Measurements from ENCODE around the gene YTHDC2.

Gene YTHDC2

DNA sequence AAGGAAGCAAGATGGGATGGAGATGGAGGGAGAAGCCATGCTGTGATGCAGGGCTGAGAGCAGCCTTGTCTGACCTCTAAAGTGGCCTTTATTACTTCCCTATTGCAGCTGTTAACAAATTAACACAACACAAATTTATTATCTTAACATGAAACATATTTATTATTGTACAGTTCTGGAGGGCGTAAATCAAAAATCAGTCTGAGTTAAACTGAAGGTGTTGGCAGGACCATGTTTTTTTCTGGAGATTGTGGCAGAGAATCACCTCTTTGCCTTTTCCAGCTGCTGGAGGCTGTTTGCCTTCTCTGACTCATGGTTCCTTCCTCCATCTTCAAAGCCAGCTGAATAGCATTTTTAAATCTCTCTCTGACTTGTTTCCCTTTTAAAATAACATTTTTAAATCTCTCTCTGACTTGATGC lies 18.1 kb upstream of the YTHDC2 start:
- CTCF ChIA-PET, result no interaction called here
- POLR2A ChIA-PET, result no interaction called here
- TF ChIP-seq ELF4 (IDR thresholded peaks at IDR 0.05) (no peak), NFRKB (IDR thresholded peaks at IDR 0.05) (no peak), CTBP1 (IDR thresholded peaks at IDR 0.05; ENCODE audit: borderline replicate concordance) (no peak), TARDBP (IDR thresholded peaks at IDR 0.05) (no peak), FOXK2 (IDR thresholded peaks at IDR 0.05) (no peak), FOXM1 (IDR thresholded peaks at IDR 0.05; ENCODE audit: borderline replicate concordance) (no peak)
- TF ChIP-seq, protein P1, sequence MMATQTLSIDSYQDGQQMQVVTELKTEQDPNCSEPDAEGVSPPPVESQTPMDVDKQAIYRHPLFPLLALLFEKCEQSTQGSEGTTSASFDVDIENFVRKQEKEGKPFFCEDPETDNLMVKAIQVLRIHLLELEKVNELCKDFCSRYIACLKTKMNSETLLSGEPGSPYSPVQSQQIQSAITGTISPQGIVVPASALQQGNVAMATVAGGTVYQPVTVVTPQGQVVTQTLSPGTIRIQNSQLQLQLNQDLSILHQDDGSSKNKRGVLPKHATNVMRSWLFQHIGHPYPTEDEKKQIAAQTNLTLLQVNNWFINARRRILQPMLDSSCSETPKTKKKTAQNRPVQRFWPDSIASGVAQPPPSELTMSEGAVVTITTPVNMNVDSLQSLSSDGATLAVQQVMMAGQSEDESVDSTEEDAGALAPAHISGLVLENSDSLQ (IDR thresholded peaks at IDR 0.05), result no peak
- DNase-seq (ENCODE audit: extremely low spot score), result no peak

DNA sequence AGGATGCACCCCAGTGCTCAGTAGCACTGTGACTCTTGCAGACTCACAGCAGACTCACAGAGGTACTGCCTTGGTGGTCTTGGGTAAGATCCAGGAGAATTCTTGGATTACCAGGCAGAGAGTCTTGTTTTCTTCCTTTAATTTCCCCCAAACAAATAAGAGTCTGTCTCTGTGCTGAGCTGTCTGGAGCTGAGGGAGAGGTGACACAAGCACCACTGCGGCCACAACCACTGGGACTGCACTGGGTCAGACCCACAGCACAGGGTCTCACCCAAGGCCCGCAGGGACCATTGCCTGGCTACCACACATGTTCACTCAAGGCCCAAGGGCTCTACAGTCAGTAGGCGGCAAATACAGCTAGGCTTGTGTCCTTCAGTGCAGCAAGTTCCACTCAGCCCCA lies 11.4 kb upstream of the YTHDC2 start:
- ChIA-PET CTCF (no interaction called here), POLR2A (interaction anchor here (1.0 kb wide), 1 partner anchor 14 kb away, joined by 4 read pairs; the partner anchor contains the start of gene MCC)
- TF ChIP-seq CTBP1 (IDR thresholded peaks at IDR 0.05; ENCODE audit: borderline replicate concordance) (no peak), SP1 (IDR thresholded peaks at IDR 0.05) (no peak), ELF4 (IDR thresholded peaks at IDR 0.05) (no peak), HDGF (IDR thresholded peaks at IDR 0.05; ENCODE audit: borderline replicate concordance) (no peak), SUZ12 (IDR thresholded peaks at IDR 0.05) (no peak), TARDBP (IDR thresholded peaks at IDR 0.05) (no peak), BHLHE40 (IDR thresholded peaks at IDR 0.05; ENCODE audit: borderline replicate concordance) (no peak), FOXM1 (IDR thresholded peaks at IDR 0.05; ENCODE audit: borderline replicate concordance) (no peak), LEF1 (IDR thresholded peaks at IDR 0.05; ENCODE audit: borderline replicate concordance) (no peak), L3MBTL2 (conservative IDR thresholded peaks at IDR 0.05) (no peak), FOXA1 (IDR thresholded peaks at IDR 0.05) (no peak), ARNT (IDR thresholded peaks at IDR 0.05) (no peak), FOXK2 (IDR thresholded peaks at IDR 0.05) (no peak), NFRKB (IDR thresholded peaks at IDR 0.05) (no peak), ZNF384 (IDR thresholded peaks at IDR 0.05) (no peak)
- TF ChIP-seq, protein P1 (IDR thresholded peaks at IDR 0.05), result no peak
- DNase-seq (ENCODE audit: extremely low spot score), result no peak

DNA sequence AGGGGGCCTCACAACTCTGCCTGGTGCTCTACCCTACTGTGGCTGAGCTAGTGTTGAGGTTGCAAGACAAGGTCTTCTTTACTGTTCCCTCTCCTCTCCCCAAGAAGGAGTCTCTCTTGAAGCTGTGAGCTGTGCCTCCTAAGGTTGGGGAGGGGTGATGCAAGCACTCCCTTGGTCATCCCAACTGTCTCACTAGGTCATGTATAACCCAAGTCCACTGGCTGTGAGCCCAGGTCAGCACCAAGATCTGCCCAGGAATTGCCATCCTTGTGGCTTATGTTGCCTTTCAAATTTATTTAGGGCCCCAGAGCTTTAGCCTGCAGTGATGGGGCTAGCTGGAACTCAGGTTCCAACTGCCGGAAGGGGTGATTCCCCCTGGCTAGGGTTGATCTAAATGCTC lies 10.3 kb upstream of the YTHDC2 start:
- DNase-seq (ENCODE audit: extremely low spot score), result no peak
- TF ChIP-seq HDGF (IDR thresholded peaks at IDR 0.05; ENCODE audit: borderline replicate concordance), result no peak
- no peak for TF ChIP-seq ZNF384 (IDR thresholded peaks at IDR 0.05)
- TF ChIP-seq FOXA1 (IDR thresholded peaks at IDR 0.05), result no peak
- TF ChIP-seq CTBP1 (IDR thresholded peaks at IDR 0.05; ENCODE audit: borderline replicate concordance), result no peak
- no peak for TF ChIP-seq SP1 (IDR thresholded peaks at IDR 0.05)
- TF ChIP-seq, protein P1 (IDR thresholded peaks at IDR 0.05), result no peak
- TF ChIP-seq L3MBTL2 (conservative IDR thresholded peaks at IDR 0.05), result no peak
- TF ChIP-seq LEF1 (IDR thresholded peaks at IDR 0.05; ENCODE audit: borderline replicate concordance), result no peak
- ChIA-PET CTCF (interaction anchor here (0.5 kb wide), 1 partner anchor 111 kb away, joined by 3 read pairs; no protein-coding TSS in a partner anchor), POLR2A (interaction anchor here (1.0 kb wide), 1 partner anchor 15 kb away, joined by 4 read pairs; the partner anchor contains the start of gene MCC)

DNA sequence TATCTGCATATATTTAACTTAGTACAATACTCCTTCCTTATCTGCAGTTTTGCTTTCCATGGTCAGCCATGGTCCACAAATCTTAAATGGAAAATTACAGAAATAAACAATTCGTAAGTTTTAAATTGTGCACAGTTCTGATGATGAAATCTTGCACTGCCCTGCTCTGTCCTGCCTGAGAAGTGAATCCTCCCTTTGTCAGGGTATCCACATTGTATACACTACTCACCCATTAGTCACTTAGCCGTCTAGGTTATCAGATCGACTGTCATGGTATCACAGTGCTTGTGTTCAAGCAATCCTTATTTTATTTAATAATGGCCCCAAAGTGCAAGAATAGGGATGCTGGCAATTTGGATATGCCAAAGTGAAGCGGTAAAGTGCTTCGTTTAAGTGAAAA lies 8.3 kb upstream of the YTHDC2 start:
- ChIA-PET POLR2A (interaction anchor here (0.6 kb wide), 1 partner anchor 17 kb away, joined by 3 read pairs; the partner anchor contains the start of gene MCC), CTCF (no interaction called here)

DNA sequence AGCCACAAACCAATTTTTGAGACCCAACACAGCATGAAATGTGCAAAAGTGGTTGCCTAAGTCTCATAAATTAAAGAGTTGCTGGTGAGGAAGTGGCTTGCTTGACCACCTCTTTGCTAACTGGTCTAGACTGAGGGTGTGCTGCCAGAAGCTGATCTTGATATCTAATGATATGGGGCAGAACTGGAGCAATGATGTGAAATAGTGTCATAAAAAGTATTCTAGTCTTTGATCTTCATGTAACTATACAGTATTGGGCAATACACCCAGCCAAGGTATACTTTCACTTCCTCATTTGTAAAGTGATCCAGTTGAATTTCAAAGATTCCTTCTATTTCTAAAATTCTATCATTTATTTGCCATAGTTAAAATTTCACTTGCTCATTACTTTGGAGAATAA lies 5.9 kb upstream of the YTHDC2 start:
- DNase-seq (ENCODE audit: extremely low spot score), result no peak
- CTCF ChIA-PET, result no interaction called here
- POLR2A ChIA-PET, result no interaction called here
- TF ChIP-seq FOXA1 (IDR thresholded peaks at IDR 0.05) (no peak), CTBP1 (IDR thresholded peaks at IDR 0.05; ENCODE audit: borderline replicate concordance) (no peak)
- TF ChIP-seq, protein P1 (IDR thresholded peaks at IDR 0.05), result no peak

More for the DNA sequence above, 8.3 kb upstream of the YTHDC2 start:
- TF ChIP-seq CTBP1 (IDR thresholded peaks at IDR 0.05; ENCODE audit: borderline replicate concordance) (no peak), SUZ12 (IDR thresholded peaks at IDR 0.05) (no peak), BHLHE40 (IDR thresholded peaks at IDR 0.05; ENCODE audit: borderline replicate concordance) (no peak)
- DNase-seq (ENCODE audit: extremely low spot score), result no peak

DNA sequence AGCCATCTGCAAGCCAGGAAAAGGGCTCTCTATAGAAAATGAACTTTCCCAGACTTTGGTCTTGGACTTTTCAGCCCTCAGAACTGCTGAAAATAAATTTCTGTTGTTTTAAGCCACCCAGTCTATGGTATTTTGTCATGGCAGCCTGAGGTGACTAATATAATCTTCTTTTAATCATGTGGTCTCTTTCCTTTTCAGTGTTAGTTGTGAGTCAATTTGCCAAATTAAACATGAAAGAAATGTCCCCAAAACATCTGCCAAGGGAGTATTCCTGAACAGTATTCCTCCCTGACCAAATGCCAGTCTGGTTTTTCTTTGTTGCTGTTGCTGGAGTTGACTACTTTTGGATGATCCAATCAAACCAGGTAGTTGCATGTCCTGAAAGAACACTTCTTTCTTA lies 4.7 kb upstream of the YTHDC2 start:
- no peak for DNase-seq (ENCODE audit: extremely low spot score)
- CTCF ChIA-PET, result no interaction called here
- POLR2A ChIA-PET, result no interaction called here
- TF ChIP-seq ELF4 (IDR thresholded peaks at IDR 0.05), result no peak
- TF ChIP-seq FOXM1 (IDR thresholded peaks at IDR 0.05; ENCODE audit: borderline replicate concordance), result no peak
- no peak for TF ChIP-seq LEF1 (IDR thresholded peaks at IDR 0.05; ENCODE audit: borderline replicate concordance)
- TF ChIP-seq SUZ12 (IDR thresholded peaks at IDR 0.05), result no peak
- TF ChIP-seq ARNT (IDR thresholded peaks at IDR 0.05), result no peak
- no peak for TF ChIP-seq BHLHE40 (IDR thresholded peaks at IDR 0.05; ENCODE audit: borderline replicate concordance)
- TF ChIP-seq CTBP1 (IDR thresholded peaks at IDR 0.05; ENCODE audit: borderline replicate concordance), result no peak
- TF ChIP-seq NFRKB (IDR thresholded peaks at IDR 0.05), result no peak
- no peak for TF ChIP-seq HDGF (IDR thresholded peaks at IDR 0.05; ENCODE audit: borderline replicate concordance)
- TF ChIP-seq SP1 (IDR thresholded peaks at IDR 0.05), result no peak
- no peak for TF ChIP-seq TARDBP (IDR thresholded peaks at IDR 0.05)
- TF ChIP-seq ZNF384 (IDR thresholded peaks at IDR 0.05), result no peak
- TF ChIP-seq FOXA1 (IDR thresholded peaks at IDR 0.05), result no peak
- no peak for TF ChIP-seq FOXK2 (IDR thresholded peaks at IDR 0.05)

Measured in HEK293T (cell line).